PC-3 (cell line): Measurements from ENCODE around the gene PCK2.

ENCODE experiments used
- EZH2 ChIP-seq: fragments of 300-600 bp; sonication (generic); IDR thresholded peaks from one replicate; pipeline ENCODE4 v1.6.1; 2017; ENCODE audit warnings: antibody characterized with exemption, mild to moderate bottlenecking, low read length; ENCODE audit not compliant: unreplicated experiment
- TF ChIP-seq, protein P1 (sequence below): fragments of 300-600 bp; sonication (generic); conservative IDR thresholded peaks from 2 replicates; pipeline ENCODE4 v1.5.1; 2017; ENCODE audit warnings: antibody characterized with exemption, low read depth, mild to moderate bottlenecking, low read length

DNA sequence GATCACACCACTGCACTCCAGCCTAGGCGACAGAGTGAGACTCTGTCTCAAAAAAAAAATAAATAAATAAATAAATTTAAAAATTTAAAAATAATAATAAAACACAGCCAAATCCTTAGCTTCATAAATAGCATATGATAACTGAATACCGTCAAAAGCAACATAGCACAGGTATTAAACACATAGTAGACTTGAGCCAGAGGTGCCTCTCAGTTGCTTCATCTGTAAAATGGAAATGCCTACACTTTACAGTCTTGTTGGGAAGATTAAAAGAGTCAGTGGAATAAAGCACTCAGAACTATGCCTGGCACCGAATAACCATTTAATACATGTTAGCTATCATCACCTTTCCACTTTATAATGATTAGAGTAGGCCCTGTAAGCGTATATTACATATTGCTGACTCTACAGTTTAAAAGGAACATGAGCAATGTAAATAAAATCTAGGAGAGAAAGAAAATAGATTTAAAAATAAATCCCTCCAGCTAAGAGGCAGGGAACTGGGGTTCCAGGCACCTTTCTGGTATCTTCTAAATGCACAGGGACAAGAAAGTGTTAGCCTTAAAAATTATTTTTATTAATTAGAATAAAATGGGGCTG is 12.7 kb downstream of the PCK2 start:
- TF ChIP-seq, protein P1, sequence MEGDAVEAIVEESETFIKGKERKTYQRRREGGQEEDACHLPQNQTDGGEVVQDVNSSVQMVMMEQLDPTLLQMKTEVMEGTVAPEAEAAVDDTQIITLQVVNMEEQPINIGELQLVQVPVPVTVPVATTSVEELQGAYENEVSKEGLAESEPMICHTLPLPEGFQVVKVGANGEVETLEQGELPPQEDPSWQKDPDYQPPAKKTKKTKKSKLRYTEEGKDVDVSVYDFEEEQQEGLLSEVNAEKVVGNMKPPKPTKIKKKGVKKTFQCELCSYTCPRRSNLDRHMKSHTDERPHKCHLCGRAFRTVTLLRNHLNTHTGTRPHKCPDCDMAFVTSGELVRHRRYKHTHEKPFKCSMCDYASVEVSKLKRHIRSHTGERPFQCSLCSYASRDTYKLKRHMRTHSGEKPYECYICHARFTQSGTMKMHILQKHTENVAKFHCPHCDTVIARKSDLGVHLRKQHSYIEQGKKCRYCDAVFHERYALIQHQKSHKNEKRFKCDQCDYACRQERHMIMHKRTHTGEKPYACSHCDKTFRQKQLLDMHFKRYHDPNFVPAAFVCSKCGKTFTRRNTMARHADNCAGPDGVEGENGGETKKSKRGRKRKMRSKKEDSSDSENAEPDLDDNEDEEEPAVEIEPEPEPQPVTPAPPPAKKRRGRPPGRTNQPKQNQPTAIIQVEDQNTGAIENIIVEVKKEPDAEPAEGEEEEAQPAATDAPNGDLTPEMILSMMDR, result no peak
- no peak for TF ChIP-seq EZH2
